ENCODE data around the gene BBS7. TPM values are rescaled to one million over a fixed set of nuclear protein-coding genes. Genes with fewer than 3 reads are reported as not detected.
A peak's percentile ranks its signal among the peaks of the same experiment; 100 is the strongest.

The BBS7 gene
- total and polyA plus RNA-seq, 11 donors = 2.7 to 13.9 (median 4.9) TPM

GRCh38 chr4:121799867-121800501, 70.3 kb downstream of the BBS7 start:
- DNase-seq (no peak), ATAC-seq (no peak)
- Histone ChIP-seq H3K9me3 (no peaks in the 10 kb centered on the region), H3K4me1 (peaks cover 0 to 30% (median 11%) of the 10 kb centered on the region in 12 donors), H3K27me3 (no peaks in the 10 kb centered on the region), H3K36me3 (peaks cover 0 to 27% (median 24%) of the 10 kb centered on the region in 9 donors), H3K27ac (peak overlapping the region in 5 of 12 donors; percentile 81 to 95 (median 93)), H3K4me3 (peak overlapping the region in 1 of 12 donors; percentile 74)
- no peak for TF ChIP-seq POLR2A (IDR thresholded peaks at IDR 0.05)
- intact Hi-C loops (cut with DNase I) = loop anchor here in 1 of 10 donors (2.0 to 5.0 kb wide), 3 partner anchors 25 to 103 kb away; partner anchors contain the start of genes ANXA5 and BBS7
- 90 to 94% (median 92%) methylated on average over 3 of the region's 3 CpGs for WGBS, 4 donors

GRCh38 chr4:121799208-121799823, 71.0 kb downstream of the BBS7 start:
- no peak overlapping the region for H3K4me3 ChIP-seq
- intact Hi-C loops (cut with DNase I) = no loop called here
- H3K9me3 ChIP-seq = no peaks in the 10 kb centered on the region
- no peaks in the 10 kb centered on the region for H3K27me3 ChIP-seq
- DNase-seq = no peak
- 76 to 83% (median 78%) methylated on average over 2 of the region's 2 CpGs for WGBS, 4 donors
- peaks cover 0 to 30% (median 11%) of the 10 kb centered on the region in 12 donors for H3K4me1 ChIP-seq
- H3K27ac ChIP-seq = peak overlapping the region in 1 of 12 donors; percentile 28
- no peak for TF ChIP-seq CTCF (IDR thresholded peaks at IDR 0.05)
- TF ChIP-seq POLR2A (IDR thresholded peaks at IDR 0.05) = no peak
- ATAC-seq = no peak
- peaks cover 0 to 21% (median 17%) of the 10 kb centered on the region in 9 donors for H3K36me3 ChIP-seq

DNA sequence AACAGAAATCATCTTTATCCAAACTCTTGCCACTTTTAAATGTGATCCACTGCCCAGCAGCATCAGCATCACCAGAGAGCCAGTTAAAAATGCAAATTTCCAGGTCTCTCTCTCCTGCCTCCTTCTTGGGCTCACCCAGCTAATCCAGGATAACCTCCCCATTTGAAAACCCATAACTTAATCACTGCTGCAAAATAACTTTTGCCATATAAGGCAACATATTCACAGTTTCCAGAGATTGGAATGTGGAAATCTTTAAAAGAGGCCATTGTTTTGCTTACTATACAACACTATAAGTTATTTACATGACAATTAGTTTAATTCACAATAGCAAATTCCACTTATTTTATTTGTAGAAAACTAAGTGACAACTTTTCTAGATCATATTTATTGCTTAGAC, 74.0 kb downstream of the BBS7 start:
- no peak overlapping the region for H3K27ac ChIP-seq
- DNase-seq (no peak), ATAC-seq (no peak)
- H3K36me3 ChIP-seq = no peaks in the 10 kb centered on the region
- TF ChIP-seq CTCF (IDR thresholded peaks at IDR 0.05) (no peak), POLR2A (IDR thresholded peaks at IDR 0.05) (no peak)
- intact Hi-C loops (cut with DNase I) = no loop called here
- peaks cover 0 to 22% (median 0%) of the 10 kb centered on the region in 9 donors for H3K27me3 ChIP-seq
- H3K9me3 ChIP-seq = no peaks in the 10 kb centered on the region
- no peak overlapping the region for H3K4me3 ChIP-seq
- H3K4me1 ChIP-seq = peaks cover 0 to 18% (median 4%) of the 10 kb centered on the region in 12 donors

DNA sequence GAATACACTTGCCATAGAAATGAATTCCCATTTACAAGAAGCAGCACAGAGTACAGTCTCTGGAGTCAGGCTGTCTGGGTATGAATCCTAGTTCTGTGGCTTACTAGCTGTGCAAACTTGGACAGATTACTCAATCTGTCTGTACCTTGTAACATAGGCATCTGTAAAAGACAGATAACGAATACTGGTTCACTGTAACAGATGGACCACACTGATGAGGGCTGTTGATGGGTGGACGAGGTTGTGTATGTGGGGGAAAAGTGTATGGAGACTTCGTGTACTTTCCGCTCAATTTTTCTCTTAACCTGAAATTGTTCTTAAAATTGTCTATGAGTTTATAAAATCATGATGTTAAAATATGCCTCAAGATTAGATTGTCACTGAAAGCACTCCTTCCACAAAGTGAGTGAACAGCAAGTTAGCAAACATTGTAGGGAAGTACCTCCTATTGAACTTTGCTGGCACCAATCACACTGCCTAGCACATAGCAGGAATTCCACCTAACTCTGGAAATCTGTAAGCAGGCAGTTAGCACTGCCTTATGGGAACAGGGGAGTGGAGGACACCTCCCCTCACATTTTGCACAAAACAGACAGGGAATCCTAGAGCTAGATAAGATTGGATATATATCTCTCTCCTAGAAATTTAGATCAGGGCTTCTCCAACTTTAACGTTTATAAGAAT, 75.6 kb downstream of the BBS7 start:
- DNase-seq (no peak), ATAC-seq (no peak)
- WGBS, 4 donors = 65 to 77% (median 72%) methylated on average over 5 of the region's 5 CpGs
- intact Hi-C loops (cut with DNase I) = loop anchor here in 1 of 10 donors (5.0 kb wide), 1 partner anchor 92 kb away; no protein-coding TSS in a partner anchor
- no peaks in the 10 kb centered on the region for H3K36me3 ChIP-seq
- H3K9me3 ChIP-seq = no peaks in the 10 kb centered on the region
- no peak overlapping the region for H3K27ac ChIP-seq
- peaks cover 0 to 9% (median 0%) of the 10 kb centered on the region in 12 donors for H3K4me1 ChIP-seq
- TF ChIP-seq POLR2A (IDR thresholded peaks at IDR 0.05) (no peak), CTCF (IDR thresholded peaks at IDR 0.05) (no peak)
- peaks cover 0 to 29% (median 0%) of the 10 kb centered on the region in 9 donors for H3K27me3 ChIP-seq
- no peak overlapping the region for H3K4me3 ChIP-seq

Data from heart left ventricle (tissue), 16 donors.